ENCODE results near the gene DNAJB5. TPM values are rescaled to one million over a fixed set of nuclear protein-coding genes. Genes with fewer than 3 reads are reported as not detected.

Gene DNAJB5
- total RNA-seq, 1 donor from 2014 or later, result 15.4 TPM

- Mint-ChIP-seq H3K9me3 (ENCODE audit: low read depth) (no peaks in the 10 kb centered on the region), H3K4me3 (ENCODE audit: low read depth) (no peak overlapping the region), H3K27ac (no peak overlapping the region), H3K4me1 (ENCODE audit: low read depth) (no peaks in the 10 kb centered on the region), H3K36me3 (ENCODE audit: insufficient read depth) (no peaks in the 10 kb centered on the region), H3K27me3 (peaks cover 66% of the 10 kb centered on the region)
- no peak for DNase-seq (ENCODE audit: low spot score, unreplicated experiment)
- no peak for TF ChIP-seq CTCF (IDR thresholded peaks at IDR 0.05; ENCODE audit: unreplicated experiment)
Measured at GRCh38 chr9:34962546-34962945, 27.0 kb upstream of the DNAJB5 start.

- H3K27me3 Mint-ChIP-seq, result peaks cover 68% of the 10 kb centered on the region
- no peak overlapping the region for H3K4me3 Mint-ChIP-seq (ENCODE audit: low read depth)
- no peak overlapping the region for H3K27ac Mint-ChIP-seq
- no peak for TF ChIP-seq CTCF (IDR thresholded peaks at IDR 0.05; ENCODE audit: unreplicated experiment)
- no peak for DNase-seq (ENCODE audit: low spot score, unreplicated experiment)
- H3K4me1 Mint-ChIP-seq (ENCODE audit: low read depth), result no peaks in the 10 kb centered on the region
- H3K9me3 Mint-ChIP-seq (ENCODE audit: low read depth), result no peaks in the 10 kb centered on the region
- H3K36me3 Mint-ChIP-seq (ENCODE audit: insufficient read depth), result no peaks in the 10 kb centered on the region
Measured at GRCh38 chr9:34963552-34963951, 26.0 kb upstream of the DNAJB5 start.

DNA sequence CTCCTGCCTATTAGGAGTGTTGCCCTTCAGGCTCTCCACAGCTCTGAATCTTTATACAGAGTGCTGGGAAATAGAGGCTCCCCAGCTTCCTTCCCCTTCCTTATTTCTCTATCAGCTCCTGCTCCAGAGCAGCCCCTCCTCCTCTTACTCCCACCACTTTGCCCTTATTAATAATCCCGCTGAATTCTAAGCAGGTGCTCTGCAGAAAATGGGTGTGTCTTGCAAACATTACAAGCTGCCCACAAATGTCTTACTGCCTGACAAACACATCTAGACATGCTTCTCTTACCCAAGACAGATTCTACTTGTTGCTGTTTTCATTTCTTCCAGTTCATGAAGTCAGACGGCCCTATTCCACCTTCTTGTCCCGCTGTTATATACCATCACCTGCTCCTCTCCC lies 25.1 kb upstream of the DNAJB5 start:
- no peaks in the 10 kb centered on the region for H3K4me1 Mint-ChIP-seq (ENCODE audit: low read depth)
- H3K27me3 Mint-ChIP-seq, result peaks cover 59% of the 10 kb centered on the region
- H3K36me3 Mint-ChIP-seq (ENCODE audit: insufficient read depth), result no peaks in the 10 kb centered on the region
- H3K27ac Mint-ChIP-seq, result no peak overlapping the region
- no peak overlapping the region for H3K4me3 Mint-ChIP-seq (ENCODE audit: low read depth)
- H3K9me3 Mint-ChIP-seq (ENCODE audit: low read depth), result no peaks in the 10 kb centered on the region
- no peak for TF ChIP-seq CTCF (IDR thresholded peaks at IDR 0.05; ENCODE audit: unreplicated experiment)
- no peak for DNase-seq (ENCODE audit: low spot score, unreplicated experiment)

- Mint-ChIP-seq H3K4me1 (ENCODE audit: low read depth) (peaks cover 1% of the 10 kb centered on the region), H3K27ac (no peak overlapping the region), H3K4me3 (ENCODE audit: low read depth) (no peak overlapping the region), H3K27me3 (peaks cover 40% of the 10 kb centered on the region), H3K9me3 (ENCODE audit: low read depth) (no peaks in the 10 kb centered on the region), H3K36me3 (ENCODE audit: insufficient read depth) (no peaks in the 10 kb centered on the region)
- no peak for TF ChIP-seq CTCF (IDR thresholded peaks at IDR 0.05; ENCODE audit: unreplicated experiment)
- DNase-seq (ENCODE audit: low spot score, unreplicated experiment), result no peak
Measured at GRCh38 chr9:34971146-34971811, 18.3 kb upstream of the DNAJB5 start.

DNA sequence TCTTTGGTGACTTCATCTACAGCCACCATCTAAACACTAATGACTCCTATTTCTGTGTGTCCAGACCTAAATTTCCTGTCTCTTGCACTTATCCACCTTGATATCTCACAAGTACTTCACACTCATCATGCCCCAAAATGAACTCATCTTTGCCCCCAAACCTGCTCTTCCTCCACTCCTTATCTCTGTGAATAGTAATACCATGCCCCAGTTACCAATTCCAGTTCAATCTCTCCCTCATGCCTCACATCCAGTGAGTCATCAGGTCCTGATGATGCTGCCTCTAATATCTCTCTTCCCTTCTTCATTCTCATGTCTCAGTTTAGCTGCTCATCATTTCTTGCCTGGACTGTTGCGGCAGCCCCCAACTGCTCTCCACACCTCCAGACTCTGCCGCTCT lies 14.9 kb upstream of the DNAJB5 start:
- H3K27me3 Mint-ChIP-seq, result peaks cover 34% of the 10 kb centered on the region

More for the DNA sequence above, 14.9 kb upstream of the DNAJB5 start:
- no peak for TF ChIP-seq CTCF (IDR thresholded peaks at IDR 0.05; ENCODE audit: unreplicated experiment)
- H3K4me3 Mint-ChIP-seq (ENCODE audit: low read depth), result no peak overlapping the region
- no peaks in the 10 kb centered on the region for H3K36me3 Mint-ChIP-seq (ENCODE audit: insufficient read depth)
- H3K27ac Mint-ChIP-seq, result no peak overlapping the region
- H3K9me3 Mint-ChIP-seq (ENCODE audit: low read depth), result no peaks in the 10 kb centered on the region
- no peak for DNase-seq (ENCODE audit: low spot score, unreplicated experiment)
- H3K4me1 Mint-ChIP-seq (ENCODE audit: low read depth), result peaks cover 1% of the 10 kb centered on the region
